SK-N-SH (cell line): Measurements from ENCODE around the gene DGAT2. TPM values are rescaled to one million over a fixed set of nuclear protein-coding genes. Genes with fewer than 3 reads are reported as not detected.
A peak's percentile ranks its signal among the peaks of the same experiment; 100 is the strongest.

ENCODE experiments used
- CTCF ChIA-PET: fragments of 300-600, 350-600 bp; formaldehyde crosslinking; extraction: SDS; loops from one replicate; lab custom pipeline; 2021; lab: Yijun Ruan, JAX
- POLR2A ChIA-PET: fragments of 350-600 bp; sonication (Branson Sonifier 250); formaldehyde crosslinking; extraction: SDS; loops from one replicate; lab custom pipeline; 2020; ENCODE audit warnings: antibody characterized with exemption, inconsistent platforms; lab: Yijun Ruan, JAX
- DNase-seq: peaks from one replicate; pipeline ENCODE4 v3.0.0; 2012
- H2AFZ ChIP-seq: fragments of 200-600 bp; sonication (generic); 2 replicates; pipeline ENCODE4 v1.8.1; 2016; ENCODE audit warnings: antibody characterized with exemption, mild to moderate bottlenecking, low read depth
- H3F3A ChIP-seq: fragments of 200-600 bp; sonication (generic); replicated peaks from 2 replicates; pipeline ENCODE3; 2016; ENCODE audit warnings: antibody characterized with exemption, mild to moderate bottlenecking; ENCODE audit not compliant: insufficient read depth
- H3K27ac ChIP-seq, 2 experiments: fragments of 200-500 bp in 1 of 2; fragments of 200-600 bp in 1 of 2; sonication (Bioruptor generic) in 1 of 2; sonication (generic), shearing (Covaris generic) in 1 of 2; 2 replicates each; pipeline versions ENCODE4 v1.5.1 to v1.6.1; 2014 to 2016; ENCODE audit warnings: low read depth in 2 of 2, inconsistent platforms in 1 of 2, low read length in 1 of 2, mild to moderate bottlenecking in 1 of 2, mixed read lengths in 1 of 2
- H3K27me3 ChIP-seq: fragments of 200-600 bp; sonication (generic), shearing (Covaris generic); 2 replicates; pipeline ENCODE4 v1.6.1; 2016; ENCODE audit warnings: mixed run types; ENCODE audit not compliant: insufficient read depth
- H3K36me3 ChIP-seq, 2 experiments: fragments of 200-500 bp in 1 of 2; fragments of 200-600 bp in 1 of 2; sonication (Bioruptor generic) in 1 of 2; sonication (generic) in 1 of 2; replicated peaks in 1 of 2; 2 replicates each; pipeline versions ENCODE3 to v1.5.1; 2014 to 2016; ENCODE audit warnings: low read length in 1 of 2, mild to moderate bottlenecking in 1 of 2; ENCODE audit not compliant: insufficient read depth in 2 of 2, control insufficient read depth in 1 of 2
- H3K4me1 ChIP-seq, 2 experiments: fragments of 200-500 bp in 1 of 2; fragments of 200-600 bp in 1 of 2; sonication (Bioruptor generic) in 1 of 2; sonication (generic), shearing (Covaris generic) in 1 of 2; 2 replicates each; pipeline versions ENCODE4 v1.5.1 to v1.6.1; 2014 to 2016; ENCODE audit warnings: low read depth in 1 of 2, low read length in 1 of 2, mixed run types in 1 of 2; ENCODE audit not compliant: insufficient read depth in 2 of 2, control insufficient read depth in 1 of 2
- H3K4me2 ChIP-seq: fragments of 200-600 bp; sonication (generic), shearing (Covaris generic); 2 replicates; pipeline ENCODE4 v1.6.1; 2017; ENCODE audit warnings: mixed run types
- H3K4me3 ChIP-seq, 2 experiments: fragments of 200-500 bp in 1 of 2; fragments of 200-600 bp in 1 of 2; sonication (Bioruptor generic) in 1 of 2; sonication (generic), shearing (Covaris generic) in 1 of 2; 2 replicates each; pipeline versions ENCODE4 v1.5.1 to v1.8.1; 2014 to 2016; ENCODE audit warnings: low read depth in 2 of 2, inconsistent platforms in 1 of 2, low read length in 1 of 2, mild to moderate bottlenecking in 1 of 2, mixed read lengths in 1 of 2, moderate library complexity in 1 of 2
- H3K79me2 ChIP-seq: fragments of 200-600 bp; sonication (generic); 2 replicates; pipeline ENCODE4 v1.8.1; 2017; ENCODE audit warnings: mild to moderate bottlenecking; ENCODE audit not compliant: insufficient read depth
- H3K9ac ChIP-seq: fragments of 200-600 bp; sonication (generic); 2 replicates; pipeline ENCODE4 v1.6.1; 2017; ENCODE audit warnings: mixed run types
- H3K9me2 ChIP-seq: fragments of 200-600 bp; sonication (generic); 2 replicates; pipeline ENCODE4 v1.6.1; 2017; ENCODE audit warnings: mixed run types
- H3K9me3 ChIP-seq: fragments of 200-600 bp; sonication (generic); 2 replicates; pipeline ENCODE4 v1.6.1; 2017; ENCODE audit warnings: mixed run types, mild to moderate bottlenecking, moderate library complexity
- H4K20me1 ChIP-seq: fragments of 200-600 bp; sonication (generic); 2 replicates; pipeline ENCODE4 v1.6.1; 2017; ENCODE audit warnings: mild to moderate bottlenecking, mixed run types; ENCODE audit not compliant: insufficient read depth
- CHD2 ChIP-seq: fragments of 150-350 bp; IDR thresholded peaks from 2 replicates; pipeline ENCODE4 v1.6.1; 2018; ENCODE audit warnings: low read length; ENCODE audit not compliant: partially characterized antibody
- CTCF ChIP-seq: fragments of 200-600 bp; sonication (generic); IDR thresholded peaks from 2 replicates; pipeline ENCODE4 v1.6.1; 2017; ENCODE audit warnings: antibody characterized with exemption, mild to moderate bottlenecking, moderate library complexity
- ELF1 ChIP-seq: IDR thresholded peaks from 2 replicates; pipeline ENCODE4 v1.4.0; 2012
- EP300 ChIP-seq, 2 experiments: IDR thresholded peaks; 2 replicates each; pipeline versions ENCODE4 v1.4.0 to v1.6.1; 2012; ENCODE audit warnings: borderline replicate concordance in 1 of 2, low read depth in 1 of 2, low read length in 1 of 2
- EZH2phosphoT487 ChIP-seq: fragments of 200-600 bp; sonication (generic); IDR thresholded peaks from 2 replicates; pipeline ENCODE4 v1.6.1; 2017; ENCODE audit warnings: low read depth, mixed run types, mild to moderate bottlenecking, antibody characterized with exemption, moderate library complexity, borderline replicate concordance
- FOSL2 ChIP-seq: IDR thresholded peaks from 2 replicates; pipeline ENCODE4 v1.4.0; 2012; ENCODE audit warnings: low read depth, mild to moderate bottlenecking, moderate library complexity, borderline replicate concordance
- FOXM1 ChIP-seq: IDR thresholded peaks from 2 replicates; pipeline ENCODE4 v1.4.0; 2012; ENCODE audit warnings: low read depth, mild to moderate bottlenecking
- GATA2 ChIP-seq: sonication (generic); formaldehyde crosslinking; IDR thresholded peaks from 2 replicates; pipeline ENCODE4 v1.5.0; 2020; ENCODE audit warnings: mild to moderate bottlenecking, missing genetic modification reagents
- JUND ChIP-seq: IDR thresholded peaks from 2 replicates; pipeline ENCODE4 v1.4.0; 2012
- MEF2A ChIP-seq: IDR thresholded peaks from 2 replicates; pipeline ENCODE4 v1.4.0; 2012; ENCODE audit warnings: low read depth, borderline replicate concordance
- PBX3 ChIP-seq: IDR thresholded peaks from 2 replicates; pipeline ENCODE4; 2012
- POLR2AphosphoS5 ChIP-seq: IDR thresholded peaks from 2 replicates; pipeline ENCODE4 v1.6.1; 2012; ENCODE audit warnings: low read depth, low read length
- RCOR1 ChIP-seq: fragments of 150-350 bp; IDR thresholded peaks from 2 replicates; pipeline ENCODE4 v1.6.1; 2017; ENCODE audit warnings: antibody characterized with exemption, low read length
- SIN3A ChIP-seq: IDR thresholded peaks from 2 replicates; pipeline ENCODE4 v1.6.1; 2012; ENCODE audit warnings: low read depth, mild to moderate bottlenecking, low read length, moderate library complexity, borderline replicate concordance
- TCF12 ChIP-seq: IDR thresholded peaks from 2 replicates; pipeline ENCODE4 v1.4.0; 2012
- YY1 ChIP-seq: IDR thresholded peaks from 2 replicates; pipeline ENCODE4 v1.4.0; 2012; ENCODE audit warnings: low read depth, mild to moderate bottlenecking
- WGBS: methylation state at CpG from one replicate; pipeline ENCODE4 v1.1.6; 2017; ENCODE audit warnings: low lambda C conversion rate; 5-methylcytosine and 5-hydroxymethylcytosine counted together
- polyA plus RNA-seq, 3 experiments: library from polyadenylated mRNA; depleted of rRNA; stranded (reverse); fragments of >200 nt; gene quantifications; 2 replicates each; pipeline ENCODE4 v1.2.3, GENCODE V29; 2012
- TF ChIP-seq, protein P1 (sequence below): IDR thresholded peaks from 2 replicates; pipeline ENCODE4 v1.4.0; 2012; ENCODE audit warnings: low read depth, borderline replicate concordance
- TF ChIP-seq, protein P2 (sequence below): IDR thresholded peaks from 2 replicates; pipeline ENCODE4 v1.6.1; 2012; ENCODE audit warnings: mild to moderate bottlenecking, low read depth, low read length, moderate library complexity
- TF ChIP-seq, protein P3 (sequence below): fragments of 150-350 bp; IDR thresholded peaks from 2 replicates; pipeline ENCODE4 v1.6.1; 2016; ENCODE audit warnings: mild to moderate bottlenecking, low read depth, low read length

The DGAT2 gene
- polyA plus RNA-seq, 1 of the 3 experiments (the other 2 are of a cell fraction), result 1.4 TPM

DNA sequence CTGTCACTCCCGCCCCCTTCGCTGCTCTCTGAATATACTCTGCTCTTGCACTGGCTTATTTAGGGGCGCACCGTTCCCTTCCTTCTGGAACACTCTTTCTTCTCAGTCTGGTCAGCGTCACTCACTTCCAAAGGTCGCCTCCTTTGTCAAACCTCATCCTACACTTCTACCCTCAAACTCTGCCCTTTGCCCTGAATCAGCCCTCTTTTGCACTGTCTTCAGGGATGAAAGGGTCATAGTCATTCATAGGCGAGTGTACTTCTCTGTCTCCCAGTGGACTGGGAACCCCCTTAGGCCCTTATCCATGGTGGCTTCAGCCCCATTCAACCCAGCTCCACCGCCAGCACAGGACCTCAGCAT is 35.5 kb upstream of the DGAT2 start (continued):
- no peak for TF ChIP-seq FOSL2
- no peak for TF ChIP-seq RCOR1
- no peak for TF ChIP-seq JUND

DNA sequence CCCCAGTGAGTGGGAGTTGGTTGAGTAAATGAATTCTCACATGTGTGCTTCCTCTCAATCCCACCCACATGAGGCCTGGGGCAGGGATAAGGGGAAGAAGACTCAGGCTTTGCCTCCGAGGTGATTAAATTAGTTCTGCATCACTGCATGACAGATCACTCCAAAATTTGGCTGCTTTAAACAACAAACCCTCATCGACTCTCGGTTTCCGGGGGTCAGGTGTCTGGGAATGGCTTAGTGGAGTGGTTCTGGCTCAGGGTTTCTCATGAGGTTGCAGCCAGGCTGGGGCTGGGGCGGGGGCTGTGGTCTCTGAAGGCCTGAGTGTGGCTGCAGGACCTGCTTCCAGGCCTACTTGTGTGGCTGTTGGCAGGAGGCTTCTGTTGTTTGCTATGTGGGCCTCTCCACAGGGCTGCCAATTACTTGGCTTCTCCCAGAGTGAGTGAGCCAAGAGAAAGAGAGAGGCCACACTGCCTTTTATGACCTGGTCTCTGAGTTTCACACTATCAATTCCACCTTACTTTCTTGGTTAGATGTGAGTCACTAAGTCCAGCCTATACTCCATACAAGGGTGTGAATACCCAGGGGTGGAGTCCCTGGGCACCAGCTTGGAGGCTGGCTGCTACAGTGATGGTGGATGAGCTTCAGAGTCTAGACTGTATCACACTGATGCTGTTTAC is 35.0 kb upstream of the DGAT2 start:
- POLR2A ChIA-PET, result no interaction called here

More for the DNA sequence above, 35.0 kb upstream of the DGAT2 start:
- Histone ChIP-seq H3K27ac (peak overlapping the region in 1 of 2 experiments; percentile 6; a peak in 1 of 4 replicates), H2AFZ (no peak overlapping the region), H4K20me1 (no peaks in the 10 kb centered on the region), H3K4me1 (peaks cover 0 to 16% of the 10 kb centered on the region in 2 experiments; a peak in 1 of 4 replicates), H3K4me2 (no peak overlapping the region), H3K9ac (no peak overlapping the region), H3F3A (no peaks in the 10 kb centered on the region), H3K9me3 (no peaks in the 10 kb centered on the region), H3K79me2 (no peaks in the 10 kb centered on the region), H3K9me2 (no peaks in the 10 kb centered on the region), H3K4me3 (no peak overlapping the region), H3K27me3 (no peaks in the 10 kb centered on the region; the same call in 1 of the 2 replicates), H3K36me3 (no peaks in the 10 kb centered on the region)
- WGBS, result 28% methylated on average over 4 of the region's 5 CpGs
- DNase-seq, result peak; percentile 52
- TF ChIP-seq ELF1, result no peak
- no peak for TF ChIP-seq JUND
- TF ChIP-seq RCOR1, result no peak
- no peak for TF ChIP-seq CHD2
- no peak for TF ChIP-seq YY1
- no peak for TF ChIP-seq FOXM1
- TF ChIP-seq MEF2A, result no peak
- no peak for TF ChIP-seq TCF12
- TF ChIP-seq, protein P1, sequence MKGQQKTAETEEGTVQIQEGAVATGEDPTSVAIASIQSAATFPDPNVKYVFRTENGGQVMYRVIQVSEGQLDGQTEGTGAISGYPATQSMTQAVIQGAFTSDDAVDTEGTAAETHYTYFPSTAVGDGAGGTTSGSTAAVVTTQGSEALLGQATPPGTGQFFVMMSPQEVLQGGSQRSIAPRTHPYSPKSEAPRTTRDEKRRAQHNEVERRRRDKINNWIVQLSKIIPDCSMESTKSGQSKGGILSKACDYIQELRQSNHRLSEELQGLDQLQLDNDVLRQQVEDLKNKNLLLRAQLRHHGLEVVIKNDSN, result no peak
- no peak for TF ChIP-seq PBX3
- no peak for TF ChIP-seq GATA2 (CRISPR knock-in tag)
- TF ChIP-seq CTCF, result no peak
- TF ChIP-seq, protein P2, sequence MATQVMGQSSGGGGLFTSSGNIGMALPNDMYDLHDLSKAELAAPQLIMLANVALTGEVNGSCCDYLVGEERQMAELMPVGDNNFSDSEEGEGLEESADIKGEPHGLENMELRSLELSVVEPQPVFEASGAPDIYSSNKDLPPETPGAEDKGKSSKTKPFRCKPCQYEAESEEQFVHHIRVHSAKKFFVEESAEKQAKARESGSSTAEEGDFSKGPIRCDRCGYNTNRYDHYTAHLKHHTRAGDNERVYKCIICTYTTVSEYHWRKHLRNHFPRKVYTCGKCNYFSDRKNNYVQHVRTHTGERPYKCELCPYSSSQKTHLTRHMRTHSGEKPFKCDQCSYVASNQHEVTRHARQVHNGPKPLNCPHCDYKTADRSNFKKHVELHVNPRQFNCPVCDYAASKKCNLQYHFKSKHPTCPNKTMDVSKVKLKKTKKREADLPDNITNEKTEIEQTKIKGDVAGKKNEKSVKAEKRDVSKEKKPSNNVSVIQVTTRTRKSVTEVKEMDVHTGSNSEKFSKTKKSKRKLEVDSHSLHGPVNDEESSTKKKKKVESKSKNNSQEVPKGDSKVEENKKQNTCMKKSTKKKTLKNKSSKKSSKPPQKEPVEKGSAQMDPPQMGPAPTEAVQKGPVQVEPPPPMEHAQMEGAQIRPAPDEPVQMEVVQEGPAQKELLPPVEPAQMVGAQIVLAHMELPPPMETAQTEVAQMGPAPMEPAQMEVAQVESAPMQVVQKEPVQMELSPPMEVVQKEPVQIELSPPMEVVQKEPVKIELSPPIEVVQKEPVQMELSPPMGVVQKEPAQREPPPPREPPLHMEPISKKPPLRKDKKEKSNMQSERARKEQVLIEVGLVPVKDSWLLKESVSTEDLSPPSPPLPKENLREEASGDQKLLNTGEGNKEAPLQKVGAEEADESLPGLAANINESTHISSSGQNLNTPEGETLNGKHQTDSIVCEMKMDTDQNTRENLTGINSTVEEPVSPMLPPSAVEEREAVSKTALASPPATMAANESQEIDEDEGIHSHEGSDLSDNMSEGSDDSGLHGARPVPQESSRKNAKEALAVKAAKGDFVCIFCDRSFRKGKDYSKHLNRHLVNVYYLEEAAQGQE, result no peak
- TF ChIP-seq POLR2AphosphoS5, result no peak
- no peak for TF ChIP-seq EP300 (IDR thresholded peaks at IDR 0.05; ENCODE audit: borderline replicate concordance in 1 of 2, low read depth in 1 of 2, low read length in 1 of 2)
- TF ChIP-seq, protein P3, sequence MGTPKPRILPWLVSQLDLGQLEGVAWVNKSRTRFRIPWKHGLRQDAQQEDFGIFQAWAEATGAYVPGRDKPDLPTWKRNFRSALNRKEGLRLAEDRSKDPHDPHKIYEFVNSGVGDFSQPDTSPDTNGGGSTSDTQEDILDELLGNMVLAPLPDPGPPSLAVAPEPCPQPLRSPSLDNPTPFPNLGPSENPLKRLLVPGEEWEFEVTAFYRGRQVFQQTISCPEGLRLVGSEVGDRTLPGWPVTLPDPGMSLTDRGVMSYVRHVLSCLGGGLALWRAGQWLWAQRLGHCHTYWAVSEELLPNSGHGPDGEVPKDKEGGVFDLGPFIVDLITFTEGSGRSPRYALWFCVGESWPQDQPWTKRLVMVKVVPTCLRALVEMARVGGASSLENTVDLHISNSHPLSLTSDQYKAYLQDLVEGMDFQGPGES, result no peak
- no peak for TF ChIP-seq SIN3A
- TF ChIP-seq EZH2phosphoT487, result no peak
- CTCF ChIA-PET, result no interaction called here
